Daoy (cell line): ENCODE data around the gene EPG5. TPM values are rescaled to one million over a fixed set of nuclear protein-coding genes. Genes with fewer than 3 reads are reported as not detected.
A peak's percentile ranks its signal among the peaks of the same experiment; 100 is the strongest.
"Not testable (repeated sequence)": the region's sequence is repeated elsewhere in the genome, so short reads cannot be mapped to it uniquely, and the experiment has no call there.

Experiments
- DNase-seq: peaks from one replicate; pipeline ENCODE4 v3.0.0-alpha.2; 2015; ENCODE audit warnings: low read depth
- total RNA-seq: library from RNA; depleted of rRNA; stranded (reverse); fragments of >200 nt; shearing (Covaris generic); gene quantifications from 2 replicates; pipeline ENCODE4 v1.2.3, GENCODE V29; 2014

Gene EPG5
- total RNA-seq, 1 experiment from 2014 or later = 6.2 TPM

GRCh38 chr18:45871431-45872084, 95.6 kb downstream of the EPG5 start:
- no peak for DNase-seq

- DNase-seq = no peak
Measured at GRCh38 chr18:45870419-45870818, 96.7 kb downstream of the EPG5 start.

- no peak for DNase-seq
Measured at GRCh38 chr18:45865466-45865865, 101.7 kb downstream of the EPG5 start.

- no peak for DNase-seq
Measured at GRCh38 chr18:45864081-45864480, 103.0 kb downstream of the EPG5 start.

- no peak for DNase-seq
Measured at GRCh38 chr18:45863469-45863868, 103.7 kb downstream of the EPG5 start.

- DNase-seq = no peak
Measured at GRCh38 chr18:45861926-45862325, 105.2 kb downstream of the EPG5 start.

GRCh38 chr18:45860971-45861370, 106.2 kb downstream of the EPG5 start:
- DNase-seq = no peak

- no peak for DNase-seq
Measured at GRCh38 chr18:45860492-45860891, 106.6 kb downstream of the EPG5 start.

GRCh38 chr18:45859334-45859733, 107.8 kb downstream of the EPG5 start:
- no peak for DNase-seq

- DNase-seq = no peak
Measured at GRCh38 chr18:45856531-45856930, 110.6 kb downstream of the EPG5 start.

GRCh38 chr18:45854036-45854586, 113.0 kb downstream of the EPG5 start:
- DNase-seq = no peak

- DNase-seq = no peak
Measured at GRCh38 chr18:45852631-45853030, 114.5 kb downstream of the EPG5 start.

- DNase-seq = no peak
Measured at GRCh38 chr18:45851161-45851925, 115.8 kb downstream of the EPG5 start.

- DNase-seq = peak; percentile 13
Measured at GRCh38 chr18:45850021-45850420, 117.1 kb downstream of the EPG5 start.

GRCh38 chr18:45849529-45849928, 117.6 kb downstream of the EPG5 start:
- no peak for DNase-seq

- DNase-seq = not testable (repeated sequence)
Measured at GRCh38 chr18:45848643-45849042, 118.5 kb downstream of the EPG5 start.

GRCh38 chr18:45847119-45847518, 120.0 kb downstream of the EPG5 start:
- no peak for DNase-seq

- DNase-seq = no peak
Measured at GRCh38 chr18:45845410-45845809, 121.7 kb downstream of the EPG5 start.

- DNase-seq = no peak
Measured at GRCh38 chr18:45844938-45845337, 122.2 kb downstream of the EPG5 start.

GRCh38 chr18:45843019-45843418, 124.1 kb downstream of the EPG5 start:
- DNase-seq = no peak

GRCh38 chr18:45841765-45842442, 125.2 kb downstream of the EPG5 start:
- DNase-seq = no peak

- no peak for DNase-seq
Measured at GRCh38 chr18:45841060-45841764, 125.9 kb downstream of the EPG5 start.
